Skeletal muscle satellite cell (primary cell): ENCODE measurements around the gene CCR6.

Source experiments
- H3K27me3 ChIP-seq: 2 replicates; pipeline ENCODE4 v1.7.0; 2013; ENCODE audit warnings: low read length; ENCODE audit not compliant: control insufficient read depth, insufficient read depth
- H3K36me3 ChIP-seq: 2 replicates; pipeline ENCODE4 v1.7.0; 2013; ENCODE audit warnings: mild to moderate bottlenecking, control low read depth, low read length; ENCODE audit not compliant: insufficient read depth
- H3K4me1 ChIP-seq: 2 replicates; pipeline ENCODE4 v1.7.0; 2013; ENCODE audit warnings: low read length; ENCODE audit not compliant: control insufficient read depth, insufficient read depth
- H3K4me2 ChIP-seq: 2 replicates; pipeline ENCODE4 v1.7.0; 2013; ENCODE audit warnings: mild to moderate bottlenecking, low read length
- H3K4me3 ChIP-seq: 2 replicates; pipeline ENCODE4 v1.7.0; 2013; ENCODE audit warnings: low read length
- H3K9ac ChIP-seq: 2 replicates; pipeline ENCODE4 v1.7.0; 2013; ENCODE audit warnings: mild to moderate bottlenecking, low read depth, low read length, moderate library complexity
- H3K9me3 ChIP-seq: replicated peaks from 2 replicates; pipeline ENCODE4 v1.7.0; 2013; ENCODE audit warnings: mild to moderate bottlenecking, control low read depth, low read length

Gene CCR6

DNA sequence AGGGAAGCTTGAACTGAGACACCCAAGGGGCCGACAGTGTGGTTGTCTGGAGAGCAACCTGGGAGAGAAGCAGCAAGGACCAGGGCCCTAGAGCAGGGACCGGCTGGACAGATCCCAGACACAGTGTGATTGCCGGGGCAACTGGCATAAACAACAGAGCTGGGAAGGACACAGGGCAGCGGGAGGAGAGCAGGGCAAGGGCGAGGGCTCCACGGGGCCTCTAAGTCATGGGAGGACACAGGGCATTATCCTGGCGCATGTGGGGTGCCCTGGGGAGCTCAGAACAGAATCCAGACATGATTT lies 31.1 kb upstream of the CCR6 start:
- H3K9ac ChIP-seq: no peak overlapping the region
- no peaks in the 10 kb centered on the region for H3K9me3 ChIP-seq
- no peaks in the 10 kb centered on the region for H3K27me3 ChIP-seq
- H3K4me2 ChIP-seq: no peak overlapping the region
- no peaks in the 10 kb centered on the region for H3K36me3 ChIP-seq
- H3K4me1 ChIP-seq: no peaks in the 10 kb centered on the region
- H3K4me3 ChIP-seq: no peak overlapping the region

DNA sequence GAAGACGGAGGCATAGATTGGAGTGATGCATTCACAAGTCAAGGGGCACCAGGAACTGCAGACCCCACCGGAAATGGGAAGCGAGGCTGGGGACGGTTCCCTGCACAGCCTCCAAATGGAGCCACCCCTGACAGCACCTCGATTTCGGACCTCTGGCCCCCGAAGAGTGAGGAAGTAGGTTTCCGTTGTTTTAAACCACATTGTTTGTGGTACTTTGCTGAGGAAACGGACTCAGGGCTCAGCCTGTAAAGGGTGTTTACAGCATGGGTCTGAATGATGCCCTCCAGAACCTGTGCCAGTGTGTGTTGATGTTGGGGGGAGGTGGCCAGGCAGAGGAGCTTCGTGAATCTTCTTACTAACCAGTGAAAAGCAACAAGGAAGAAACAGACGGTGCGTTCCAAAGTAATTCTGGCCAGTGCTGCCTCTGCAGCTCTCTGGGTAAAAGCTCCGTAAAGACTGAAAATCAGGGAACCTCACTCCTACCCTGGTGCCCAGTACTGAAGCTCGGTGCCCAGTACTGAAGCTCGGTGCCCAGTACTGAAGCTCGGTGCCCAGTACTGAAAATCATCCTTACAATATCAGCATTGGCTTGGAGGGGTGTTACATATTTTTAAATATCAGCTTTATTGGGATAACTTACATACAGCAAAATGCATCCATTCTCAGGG lies 30.1 kb upstream of the CCR6 start:
- no peaks in the 10 kb centered on the region for H3K27me3 ChIP-seq
- no peaks in the 10 kb centered on the region for H3K4me1 ChIP-seq
- no peak overlapping the region for H3K9ac ChIP-seq
- no peak overlapping the region for H3K4me3 ChIP-seq
- H3K9me3 ChIP-seq: no peaks in the 10 kb centered on the region
- H3K4me2 ChIP-seq: no peak overlapping the region
- no peaks in the 10 kb centered on the region for H3K36me3 ChIP-seq

DNA sequence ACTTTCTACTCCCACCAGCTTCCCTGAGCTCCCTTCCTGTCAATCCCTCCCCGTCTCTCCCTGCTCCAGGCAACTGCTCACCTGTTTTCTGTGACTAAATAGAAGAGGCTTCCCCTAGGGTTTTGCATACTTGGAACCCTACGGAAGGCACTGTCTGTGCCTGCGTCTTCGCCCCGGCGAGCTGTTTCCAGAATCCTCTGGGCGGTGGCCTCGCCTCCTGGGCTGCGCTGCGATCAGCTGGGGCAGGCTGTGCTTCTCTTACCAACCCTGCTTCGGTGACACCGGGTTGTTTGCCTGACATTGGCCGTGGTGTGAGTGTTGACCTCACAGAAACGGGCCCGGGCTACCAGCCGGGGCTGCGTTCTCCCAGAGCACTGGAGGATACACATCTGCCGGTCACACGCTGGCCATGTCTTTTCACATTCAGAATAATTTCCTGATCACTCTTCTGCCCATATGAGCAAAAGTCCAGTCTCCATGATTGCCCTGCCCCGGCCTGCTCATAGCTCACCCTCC lies 29.4 kb upstream of the CCR6 start:
- H3K9ac ChIP-seq: no peak overlapping the region
- H3K4me1 ChIP-seq: no peaks in the 10 kb centered on the region
- H3K9me3 ChIP-seq: no peaks in the 10 kb centered on the region
- H3K27me3 ChIP-seq: no peaks in the 10 kb centered on the region
- H3K4me2 ChIP-seq: no peak overlapping the region
- H3K4me3 ChIP-seq: no peak overlapping the region
- no peaks in the 10 kb centered on the region for H3K36me3 ChIP-seq

DNA sequence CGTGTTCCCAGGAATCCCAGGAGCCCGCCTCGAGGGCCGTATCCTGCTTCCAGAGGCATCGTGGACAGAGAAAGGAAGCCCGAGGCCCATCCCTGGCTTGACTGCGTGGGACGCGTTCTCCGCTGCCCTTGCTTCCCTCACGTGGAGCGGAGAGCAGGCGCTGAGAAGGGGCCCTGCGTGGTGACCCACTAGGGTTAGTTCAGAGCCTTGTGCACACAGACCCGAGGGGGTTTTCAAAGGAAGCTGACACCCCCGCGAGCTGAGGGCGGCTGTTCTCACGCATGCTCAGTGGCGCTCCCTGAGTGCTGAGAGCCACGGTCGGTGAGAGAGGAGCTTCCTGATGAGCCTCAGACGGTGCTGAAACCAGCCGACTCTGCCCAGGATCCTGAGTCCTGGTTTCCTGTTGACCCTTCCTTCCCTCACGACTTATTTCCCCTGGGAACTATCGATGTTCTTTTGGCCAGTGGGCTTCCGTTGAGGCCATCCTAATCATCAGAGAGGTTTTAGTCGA lies 28.9 kb upstream of the CCR6 start:
- H3K36me3 ChIP-seq: no peaks in the 10 kb centered on the region
- no peaks in the 10 kb centered on the region for H3K9me3 ChIP-seq
- H3K4me2 ChIP-seq: no peak overlapping the region
- H3K4me1 ChIP-seq: no peaks in the 10 kb centered on the region
- no peak overlapping the region for H3K4me3 ChIP-seq
- H3K27me3 ChIP-seq: no peaks in the 10 kb centered on the region
- H3K9ac ChIP-seq: no peak overlapping the region

DNA sequence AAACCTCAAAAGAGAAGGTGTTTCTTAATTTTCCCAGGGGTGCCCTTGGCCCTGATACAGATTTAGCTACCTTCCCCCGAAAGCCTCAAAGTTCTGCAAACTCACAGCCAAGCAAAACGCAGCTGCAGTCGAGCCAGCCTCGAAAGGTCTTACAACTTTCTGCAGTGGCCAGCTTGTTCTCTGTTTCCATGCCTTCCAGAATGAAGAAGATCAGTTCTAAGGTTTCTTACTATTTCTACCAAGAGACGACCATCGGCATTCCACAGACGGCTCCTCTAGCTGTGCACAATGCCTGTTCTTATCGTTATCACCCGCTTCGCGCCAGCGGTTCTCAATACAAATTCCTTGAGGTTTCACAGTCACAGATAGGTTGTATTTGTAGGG lies 28.5 kb upstream of the CCR6 start:
- Histone ChIP-seq H3K27me3 (no peaks in the 10 kb centered on the region), H3K36me3 (no peaks in the 10 kb centered on the region), H3K4me2 (no peak overlapping the region), H3K9ac (no peak overlapping the region), H3K4me1 (no peaks in the 10 kb centered on the region), H3K4me3 (no peak overlapping the region), H3K9me3 (no peaks in the 10 kb centered on the region)

DNA sequence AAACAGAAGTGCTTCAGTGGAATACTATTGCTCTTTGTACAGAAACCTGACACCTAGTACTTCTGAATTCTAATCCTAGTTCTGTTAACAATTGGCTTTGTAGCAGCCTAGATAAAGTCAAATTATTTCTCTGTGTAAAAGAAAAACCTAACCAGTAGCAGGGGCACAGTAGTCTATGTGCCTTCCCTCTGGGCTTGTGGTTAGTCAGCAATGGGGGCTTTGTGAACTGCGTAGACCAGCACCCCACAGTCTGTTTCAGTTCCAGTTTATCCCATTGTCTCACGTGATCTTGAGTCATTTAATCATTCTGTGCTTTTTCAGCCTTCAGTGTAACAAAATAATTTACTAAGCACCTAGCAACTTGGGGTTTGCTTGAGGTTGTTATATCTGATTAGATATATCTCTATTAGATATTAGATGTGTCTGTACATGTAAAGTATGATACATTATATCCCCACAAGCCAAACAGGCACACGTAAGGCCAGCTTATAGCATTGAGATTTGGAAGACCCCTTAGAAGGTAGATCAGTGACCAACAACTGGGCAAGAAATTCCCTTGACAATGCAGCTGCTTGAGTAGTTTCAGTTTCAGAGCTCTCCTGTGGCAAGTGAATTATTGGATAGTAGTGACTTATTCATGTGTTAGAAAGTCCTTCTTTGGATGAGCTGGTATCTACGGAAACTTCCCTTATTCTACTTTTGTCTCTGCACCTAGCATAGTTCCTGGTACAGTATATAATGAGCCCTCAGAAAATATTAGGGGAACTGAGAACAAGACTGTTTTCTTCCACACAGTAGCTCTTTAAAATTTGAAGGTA lies 27.9 kb upstream of the CCR6 start:
- H3K4me3 ChIP-seq: no peak overlapping the region
- no peaks in the 10 kb centered on the region for H3K27me3 ChIP-seq
- H3K4me1 ChIP-seq: no peaks in the 10 kb centered on the region
- H3K9ac ChIP-seq: no peak overlapping the region
- H3K4me2 ChIP-seq: no peak overlapping the region
- H3K9me3 ChIP-seq: no peaks in the 10 kb centered on the region
- no peaks in the 10 kb centered on the region for H3K36me3 ChIP-seq

DNA sequence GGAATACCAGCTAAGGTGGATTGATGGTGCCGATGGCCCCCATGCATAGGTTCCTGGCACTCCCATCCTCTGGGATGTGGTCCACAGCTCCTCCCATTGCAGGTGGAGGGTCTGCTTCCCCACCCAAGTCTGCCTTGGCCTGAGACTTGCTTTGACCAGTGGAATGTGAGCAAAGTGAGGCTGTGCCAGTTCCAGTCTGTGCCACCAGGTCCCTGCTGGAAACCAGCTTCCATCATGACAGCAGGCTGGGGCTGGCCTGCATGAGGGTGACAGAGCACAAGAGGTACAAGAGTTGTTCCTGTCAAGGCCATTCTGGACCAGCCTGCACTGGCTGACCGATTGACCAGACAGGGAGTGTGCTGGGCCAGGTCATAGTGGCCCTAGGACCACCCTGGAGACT lies 27.0 kb upstream of the CCR6 start:
- Histone ChIP-seq H3K4me1 (no peaks in the 10 kb centered on the region), H3K27me3 (no peaks in the 10 kb centered on the region), H3K36me3 (no peaks in the 10 kb centered on the region), H3K9ac (no peak overlapping the region), H3K9me3 (no peaks in the 10 kb centered on the region), H3K4me2 (no peak overlapping the region), H3K4me3 (no peak overlapping the region)

DNA sequence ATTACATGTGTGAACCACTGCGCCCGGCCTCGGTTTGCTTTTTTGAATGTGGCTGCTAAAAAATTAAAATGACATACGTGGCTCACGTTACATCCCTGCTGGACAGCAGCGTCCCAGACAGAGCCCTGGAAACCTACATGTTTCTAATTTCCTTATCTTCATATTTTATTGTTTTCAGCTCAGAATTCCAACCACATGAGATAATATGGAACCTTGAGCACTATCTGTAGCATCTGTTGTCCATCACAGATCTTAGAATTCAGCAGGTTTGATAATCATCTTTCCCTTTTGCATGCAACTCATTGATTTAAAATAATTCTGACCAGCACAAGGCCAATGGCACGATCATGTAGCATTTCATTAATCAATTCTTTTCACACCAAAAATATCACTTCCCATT lies 25.9 kb upstream of the CCR6 start:
- Histone ChIP-seq H3K4me1 (no peaks in the 10 kb centered on the region), H3K9ac (no peak overlapping the region), H3K27me3 (no peaks in the 10 kb centered on the region), H3K4me3 (no peak overlapping the region), H3K9me3 (no peaks in the 10 kb centered on the region), H3K4me2 (no peak overlapping the region), H3K36me3 (no peaks in the 10 kb centered on the region)

DNA sequence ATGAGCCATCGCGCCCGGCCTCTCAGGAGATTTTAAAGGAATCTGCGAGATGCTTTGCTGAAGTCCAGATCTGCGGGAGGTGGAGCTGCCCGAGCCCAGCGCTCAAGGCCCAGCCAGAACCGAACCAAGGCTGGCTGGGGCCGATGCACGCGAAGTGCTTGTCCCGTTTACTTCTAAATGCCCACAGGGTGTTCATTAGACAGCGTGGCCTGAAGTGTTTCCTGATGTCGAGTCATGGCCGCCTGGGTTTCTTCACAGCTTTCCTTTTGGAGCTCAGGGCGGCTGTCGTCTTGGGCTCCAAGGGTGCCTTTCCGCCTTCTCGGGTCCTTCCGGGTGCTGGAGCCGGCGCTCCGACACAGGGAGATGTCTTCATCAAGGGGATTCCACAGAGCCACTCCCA lies 25.1 kb upstream of the CCR6 start:
- H3K9ac ChIP-seq: no peak overlapping the region
- H3K4me2 ChIP-seq: no peak overlapping the region
- no peaks in the 10 kb centered on the region for H3K4me1 ChIP-seq

DNA sequence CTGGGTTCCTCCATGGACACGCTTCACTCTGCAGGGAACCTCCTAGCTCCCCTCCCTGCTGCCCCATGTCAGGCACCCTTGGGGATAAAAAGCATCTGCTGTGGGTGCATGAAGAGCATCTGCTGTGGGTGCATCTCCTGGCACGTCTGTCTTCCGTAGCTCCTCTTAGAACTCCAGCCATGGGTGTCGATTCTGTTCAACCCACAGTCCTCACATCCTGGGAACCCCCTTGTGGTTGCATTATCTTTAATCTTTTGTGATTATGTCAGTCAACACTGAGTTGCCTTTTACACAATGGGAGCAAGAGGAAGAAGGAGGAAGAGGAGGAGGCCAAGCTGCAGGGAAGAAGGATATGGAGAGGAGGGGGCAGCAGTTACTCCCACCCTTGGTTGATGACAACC lies 24.1 kb upstream of the CCR6 start:
- Histone ChIP-seq H3K9ac (no peak overlapping the region), H3K4me3 (no peak overlapping the region), H3K4me2 (no peak overlapping the region), H3K36me3 (no peaks in the 10 kb centered on the region), H3K4me1 (no peaks in the 10 kb centered on the region), H3K27me3 (no peaks in the 10 kb centered on the region), H3K9me3 (no peaks in the 10 kb centered on the region)

More for the DNA sequence above, 25.1 kb upstream of the CCR6 start:
- Histone ChIP-seq H3K9me3 (no peaks in the 10 kb centered on the region), H3K36me3 (no peaks in the 10 kb centered on the region), H3K27me3 (no peaks in the 10 kb centered on the region), H3K4me3 (no peak overlapping the region)

DNA sequence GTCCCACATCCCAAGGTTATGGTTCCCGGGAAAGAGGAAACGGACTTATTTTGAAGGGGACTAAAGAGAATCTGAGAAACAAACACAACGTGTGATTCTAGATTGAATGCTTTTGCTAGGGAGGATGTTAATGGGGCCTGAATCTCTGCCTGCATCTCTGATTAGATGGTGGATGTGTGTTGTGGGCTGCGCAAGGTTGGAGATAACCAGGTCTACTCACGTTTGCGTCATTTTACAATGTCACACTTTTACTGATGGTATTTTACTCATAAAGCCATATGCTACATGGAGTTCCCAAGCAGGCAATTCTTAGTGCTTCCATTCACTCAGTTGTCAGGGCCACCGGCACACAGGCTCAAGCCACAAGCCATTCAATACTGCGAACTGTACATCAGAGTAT lies 23.2 kb upstream of the CCR6 start:
- H3K4me2 ChIP-seq: no peak overlapping the region
- H3K9me3 ChIP-seq: no peaks in the 10 kb centered on the region
- H3K4me3 ChIP-seq: no peak overlapping the region
- no peaks in the 10 kb centered on the region for H3K27me3 ChIP-seq
- H3K9ac ChIP-seq: no peak overlapping the region
- H3K36me3 ChIP-seq: no peaks in the 10 kb centered on the region
- H3K4me1 ChIP-seq: no peaks in the 10 kb centered on the region

DNA sequence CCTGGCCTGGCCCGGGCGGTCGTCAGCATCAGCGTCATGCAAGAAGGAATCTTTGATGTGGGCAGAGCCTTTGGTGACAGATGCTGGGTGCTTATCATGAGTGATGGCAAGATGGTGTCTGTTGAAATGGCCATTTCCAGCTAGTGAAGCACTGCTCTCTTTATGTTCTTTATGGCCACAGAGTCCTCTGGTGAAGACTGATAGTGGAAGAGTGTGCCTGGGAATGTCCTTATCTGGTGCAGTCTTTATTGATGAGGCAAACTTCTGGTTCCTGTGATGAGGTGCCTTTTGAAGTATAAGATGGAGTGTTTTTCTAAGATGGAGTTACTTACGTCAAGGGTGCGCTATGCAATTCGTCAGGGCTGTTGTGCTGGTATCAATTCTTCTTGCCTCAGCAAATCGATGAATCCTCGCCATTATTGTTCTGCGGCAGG lies 22.6 kb upstream of the CCR6 start:
- H3K4me3 ChIP-seq: no peak overlapping the region
- no peak overlapping the region for H3K9ac ChIP-seq
- H3K36me3 ChIP-seq: no peaks in the 10 kb centered on the region
- H3K9me3 ChIP-seq: no peaks in the 10 kb centered on the region
- no peak overlapping the region for H3K4me2 ChIP-seq
- H3K27me3 ChIP-seq: no peaks in the 10 kb centered on the region
- H3K4me1 ChIP-seq: no peaks in the 10 kb centered on the region
